Activated CD4-positive, CD25-positive, alpha-beta regulatory T cell treated with anti-CD3 and anti-CD28 coated beads, Interleukin-2, amount 50 U/mL, for 72 hours (primary cell): ENCODE results near the gene OPN3.

Experiments used
- DNase-seq: peaks from one replicate; pipeline ENCODE4 v3.0.0; 2021

Gene OPN3

DNA sequence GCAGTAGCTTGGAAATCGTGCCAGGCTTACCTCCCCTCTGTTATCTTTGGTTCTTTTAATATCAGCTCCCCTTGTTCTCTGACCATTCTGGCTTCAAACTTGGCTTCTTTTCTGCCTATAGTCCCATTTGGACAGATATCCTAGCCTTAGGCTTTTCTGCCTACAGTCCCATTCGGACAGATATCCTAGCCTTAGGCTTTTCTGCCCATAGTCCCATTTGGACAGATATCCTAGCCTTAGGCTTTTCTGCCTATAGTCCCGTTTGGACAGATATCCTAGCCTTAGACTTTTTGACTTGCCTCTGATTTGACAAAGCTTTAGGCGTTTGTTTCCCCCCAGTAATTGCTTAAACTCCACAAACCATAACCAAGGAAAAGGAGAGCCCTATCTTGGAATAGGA lies 25.6 kb downstream of the OPN3 start:
- no peak for DNase-seq

DNA sequence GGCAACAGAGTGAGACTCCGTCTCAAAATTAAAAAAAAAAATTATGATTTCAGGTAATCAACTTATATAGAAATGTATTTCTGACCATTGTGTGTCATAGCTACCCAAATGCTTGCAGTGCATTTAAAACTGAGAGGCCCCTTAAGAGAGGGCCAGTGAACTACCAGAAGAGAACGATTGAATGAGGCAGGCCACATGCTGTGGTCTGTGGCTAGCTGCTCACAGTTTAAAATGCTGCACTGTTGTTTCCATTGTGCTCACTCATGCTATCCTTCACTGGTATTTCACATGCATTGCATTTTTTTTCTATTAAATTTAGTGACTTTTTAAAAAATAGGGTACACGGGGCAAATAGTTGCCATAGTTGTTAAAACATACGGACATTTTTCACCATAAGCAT lies 26.0 kb downstream of the OPN3 start:
- DNase-seq, result no peak

DNA sequence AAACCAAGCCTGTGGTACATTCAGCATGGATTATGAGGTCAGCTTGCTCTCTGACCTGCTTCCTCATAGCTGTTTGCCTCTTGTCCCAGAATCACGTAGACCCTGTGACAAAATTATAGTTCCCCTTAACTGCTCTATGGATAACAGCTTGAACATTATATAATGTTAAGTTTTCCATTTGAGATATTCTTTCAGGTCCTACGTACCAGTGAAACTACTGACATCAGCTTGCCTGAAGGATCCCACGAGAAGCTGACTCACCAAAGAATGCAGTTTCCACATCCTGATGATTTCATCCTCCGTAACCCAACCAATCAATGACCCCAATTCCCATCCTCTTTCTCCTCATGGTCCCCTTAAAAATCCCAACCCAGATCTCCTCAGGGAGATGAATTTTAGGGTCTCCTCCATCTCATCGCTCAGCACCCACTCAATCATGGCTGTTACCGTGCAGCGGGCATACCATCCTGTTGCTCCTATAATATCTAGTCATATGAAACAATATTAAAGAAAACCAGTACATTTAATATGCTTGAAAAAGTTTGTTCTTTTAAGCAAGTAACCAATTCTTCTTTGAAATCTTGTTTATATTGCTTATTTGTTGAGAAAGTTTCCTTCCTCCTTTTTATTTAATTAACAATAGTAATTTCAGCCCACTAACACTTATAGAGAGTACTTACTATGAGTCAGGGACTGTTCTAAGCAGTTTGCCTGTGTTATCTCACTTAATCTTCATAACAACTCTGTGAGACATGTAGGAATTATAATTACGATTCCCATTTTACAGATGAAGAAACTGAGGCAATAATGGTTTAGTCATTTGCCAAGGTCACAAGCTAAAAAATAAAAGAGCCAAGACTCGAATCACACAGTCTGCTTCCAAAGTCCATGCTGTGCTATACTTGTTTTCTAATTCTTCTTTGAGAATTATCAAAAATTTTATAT lies 27.4 kb downstream of the OPN3 start:
- no peak for DNase-seq

GRCh38 chr1:241611736-241612135 lies 28.4 kb downstream of the OPN3 start:
- no peak for DNase-seq

DNA sequence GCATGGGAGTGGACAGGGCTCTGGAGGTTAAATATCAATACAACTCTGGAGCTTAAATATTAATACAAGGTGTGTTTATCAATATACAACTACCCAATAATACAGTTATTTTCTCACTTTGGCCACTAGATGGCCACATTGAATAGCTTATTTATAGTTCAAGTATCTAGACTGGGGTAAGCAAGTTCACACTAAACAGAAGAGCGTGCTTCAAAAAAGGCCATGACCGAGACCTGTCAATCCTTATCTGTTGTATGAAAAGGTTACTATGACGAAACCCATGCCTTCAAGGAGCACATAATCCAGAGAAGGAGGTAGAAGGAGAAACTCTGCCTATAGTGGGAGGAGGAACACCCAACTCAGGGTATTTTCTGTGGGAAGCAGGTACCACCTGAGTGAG lies 29.1 kb downstream of the OPN3 start:
- DNase-seq, result no peak

DNA sequence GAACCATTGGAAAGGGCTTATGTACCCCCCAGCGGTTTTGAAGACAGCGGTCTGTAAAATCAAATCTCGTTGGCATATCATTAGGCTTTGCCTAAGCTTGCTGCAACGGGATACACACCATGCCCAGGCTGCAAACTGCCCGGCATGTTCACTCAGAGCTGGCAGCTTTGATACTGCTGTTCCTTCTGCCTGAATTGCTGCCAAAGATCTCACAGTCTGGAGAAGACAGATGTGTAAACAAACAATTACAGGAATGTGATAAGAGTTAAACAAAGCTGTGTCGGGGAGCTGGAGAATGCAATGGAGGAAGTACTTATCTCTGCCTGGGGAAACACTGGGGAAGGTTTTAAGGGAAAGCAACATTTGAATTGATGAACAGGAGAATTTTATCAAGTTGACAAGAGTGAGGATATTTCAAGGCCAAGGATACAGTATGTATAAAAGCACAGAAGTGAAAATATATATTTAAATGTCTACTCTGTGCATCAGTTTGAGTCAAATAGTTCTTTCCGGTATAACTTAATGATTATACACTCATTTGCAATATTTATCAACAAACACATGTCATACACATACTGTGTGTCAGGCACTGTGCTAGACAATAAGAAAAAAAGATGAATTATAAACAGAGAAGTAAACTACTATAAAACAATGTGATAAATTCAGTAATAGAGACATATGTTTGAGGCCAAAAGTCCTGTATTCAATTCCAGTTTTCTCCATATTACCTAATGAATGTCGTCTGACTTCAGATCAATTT lies 29.9 kb downstream of the OPN3 start:
- no peak for DNase-seq

GRCh38 chr1:241608379-241609033 lies 31.7 kb downstream of the OPN3 start:
- DNase-seq, result no peak

DNA sequence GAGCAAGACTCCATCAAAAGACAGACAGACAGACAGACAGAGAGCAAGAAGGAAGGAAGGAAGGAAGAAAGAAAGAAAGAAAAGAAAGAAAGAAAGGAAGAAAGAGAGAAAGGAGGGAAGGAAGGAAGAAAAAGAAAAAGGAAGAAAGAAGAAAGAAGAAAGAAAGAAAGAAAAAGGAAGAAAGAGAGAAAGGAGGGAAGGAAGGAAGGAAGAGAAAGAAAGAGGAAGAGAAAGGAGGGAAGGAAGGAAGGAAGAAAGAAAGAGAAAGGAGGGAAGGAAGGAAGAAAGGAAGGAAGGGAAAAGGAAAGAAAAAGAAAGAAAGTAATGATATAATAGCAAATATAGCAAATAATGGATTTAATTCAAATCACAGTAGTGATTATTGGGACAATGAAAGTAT lies 32.7 kb downstream of the OPN3 start:
- no peak for DNase-seq

DNA sequence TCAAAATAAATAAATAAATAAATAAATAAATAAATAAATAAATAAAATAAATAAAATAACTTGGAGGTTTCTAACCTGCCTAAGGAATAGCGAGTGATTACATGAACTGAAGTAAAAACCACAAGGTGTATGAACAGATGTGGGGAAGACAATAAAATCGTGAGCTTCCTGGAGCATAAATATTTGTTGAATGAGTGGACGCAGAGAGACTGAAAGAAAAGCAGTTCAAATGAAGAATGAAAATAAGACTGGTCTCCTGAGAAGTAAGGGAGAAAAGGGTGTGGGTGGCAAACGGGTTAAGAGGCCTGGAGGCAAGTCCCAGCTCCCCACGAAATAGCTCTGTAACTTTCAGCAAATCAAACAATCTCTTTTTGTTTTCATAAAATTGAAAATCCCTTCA lies 33.6 kb downstream of the OPN3 start:
- DNase-seq, result no peak

DNA sequence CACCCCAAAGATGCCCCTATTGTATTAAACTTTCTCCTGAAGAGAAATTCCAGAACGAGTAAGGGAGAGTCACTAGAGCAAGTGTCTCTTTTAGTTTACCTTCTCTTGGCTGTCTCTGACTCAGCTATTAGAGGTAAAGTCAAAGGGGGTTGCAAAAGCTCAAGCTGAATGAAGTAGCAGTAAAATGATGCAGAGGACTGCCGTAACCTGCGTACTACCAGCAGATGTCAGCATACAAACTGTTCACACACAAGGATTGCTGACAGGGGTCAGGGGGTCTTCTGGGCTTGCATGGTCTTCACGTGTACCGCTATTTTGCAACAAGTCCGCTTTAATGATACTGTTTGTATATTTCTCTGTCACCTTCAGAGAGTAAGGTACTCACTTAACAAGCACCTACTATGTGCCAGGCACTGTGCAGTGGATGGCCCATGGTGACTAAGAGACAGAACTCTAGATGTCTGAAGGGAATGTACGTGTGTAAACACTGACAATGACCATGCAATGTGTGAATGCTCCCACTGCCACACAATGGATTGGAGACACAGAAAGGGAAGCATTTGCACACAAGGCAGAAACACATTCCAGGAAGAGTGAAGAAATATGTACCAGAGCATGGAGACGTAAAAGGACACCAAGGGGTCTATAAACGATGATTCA lies 34.9 kb downstream of the OPN3 start:
- DNase-seq, result no peak

DNA sequence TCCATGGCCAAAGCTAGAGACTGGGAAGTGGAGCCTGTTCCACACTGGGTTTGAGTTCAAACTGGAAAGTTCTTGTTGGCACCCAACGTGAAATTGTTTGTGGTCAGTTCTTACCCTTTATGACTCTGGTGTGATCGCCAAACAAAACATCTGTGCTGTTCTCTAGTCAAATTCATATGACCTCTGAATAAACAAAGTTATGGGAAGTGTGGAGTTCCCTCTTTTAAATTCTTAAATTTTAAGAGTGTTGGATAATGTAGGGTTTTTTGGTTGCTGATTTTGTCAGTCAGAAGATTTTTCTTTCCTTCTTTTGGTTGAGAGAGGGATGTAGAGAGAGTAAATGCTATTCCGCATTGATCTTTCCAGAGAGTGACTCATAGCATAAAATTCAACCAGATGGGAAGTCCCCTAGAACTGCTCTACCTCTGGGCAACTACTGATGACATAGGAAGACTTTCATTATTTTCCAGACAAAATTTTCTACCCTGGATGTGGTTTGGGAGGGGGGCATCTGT lies 36.4 kb downstream of the OPN3 start:
- DNase-seq, result no peak

DNA sequence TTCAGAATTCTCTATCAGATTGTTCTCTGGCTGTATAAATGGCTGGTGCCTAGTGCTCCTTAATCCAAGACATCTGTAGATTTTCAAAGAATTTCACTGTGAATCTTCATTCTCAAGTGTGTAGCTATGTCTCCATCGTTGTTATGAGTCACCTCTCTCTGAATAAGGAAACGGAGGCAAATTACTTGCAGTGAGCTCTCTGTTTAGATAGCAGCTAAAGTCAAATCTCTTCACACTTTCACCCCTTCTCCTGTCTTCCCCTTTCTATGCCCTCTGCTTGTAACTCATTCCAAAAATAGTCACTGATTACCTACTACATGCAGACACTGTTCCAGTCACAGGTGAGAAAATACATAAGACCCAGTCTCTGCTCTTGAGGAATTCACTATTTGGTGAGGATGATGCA lies 39.7 kb downstream of the OPN3 start:
- no peak for DNase-seq

- DNase-seq, result no peak
These were observed 41.9 kb downstream of the OPN3 start for GRCh38 chr1:241598249-241598648.

DNA sequence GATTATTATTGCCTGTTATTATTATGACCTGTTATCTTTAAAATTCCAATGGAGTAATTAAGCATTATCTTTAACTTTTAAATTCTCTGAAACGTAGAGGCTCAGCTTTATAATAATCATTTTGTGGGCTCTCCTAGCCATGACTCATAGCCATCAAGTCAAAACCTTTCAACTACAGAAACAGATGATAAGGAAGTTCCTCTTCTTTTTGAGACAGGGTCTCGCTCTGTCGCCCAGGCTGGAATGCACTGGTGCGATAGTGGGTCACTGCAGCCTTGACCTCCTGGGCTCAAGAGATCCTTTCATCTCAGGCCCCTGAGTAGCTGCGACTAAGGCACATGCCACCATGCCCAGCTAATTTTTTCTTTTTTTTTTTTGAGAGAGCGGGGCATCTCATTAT lies 43.5 kb downstream of the OPN3 start:
- no peak for DNase-seq

- DNase-seq, result no peak
These were observed 47.0 kb downstream of the OPN3 start for GRCh38 chr1:241593186-241593585.

- DNase-seq, result no peak
These were observed 47.8 kb downstream of the OPN3 start for GRCh38 chr1:241592273-241592958.

GRCh38 chr1:241591736-241592135 lies 48.4 kb downstream of the OPN3 start:
- no peak for DNase-seq

- no peak for DNase-seq
These were observed 48.9 kb downstream of the OPN3 start for GRCh38 chr1:241591317-241591716.

DNA sequence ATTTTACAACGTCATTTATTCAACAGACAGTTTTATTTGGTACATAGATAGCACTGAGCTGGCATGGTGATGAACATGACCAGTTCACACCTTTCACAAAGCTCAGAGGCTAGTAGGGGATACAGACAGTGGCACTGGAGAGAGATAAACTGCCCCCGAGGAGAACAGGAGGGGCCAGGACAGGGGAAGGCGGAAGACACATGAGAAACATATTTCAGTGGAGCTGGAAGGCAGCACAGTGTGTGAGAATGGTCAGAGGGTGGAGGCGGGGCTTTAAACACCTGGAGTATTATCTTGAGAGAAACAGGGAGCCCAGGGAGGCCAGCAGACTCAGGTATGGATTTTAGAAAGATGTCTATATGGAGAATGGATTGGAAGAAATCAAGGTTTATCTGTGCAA lies 49.5 kb downstream of the OPN3 start:
- no peak for DNase-seq

- DNase-seq, result no peak
These were observed 50.6 kb downstream of the OPN3 start for GRCh38 chr1:241589521-241589920.

GRCh38 chr1:241586905-241587512 lies 53.2 kb downstream of the OPN3 start:
- no peak for DNase-seq

- DNase-seq, result no peak
These were observed 57.2 kb downstream of the OPN3 start for GRCh38 chr1:241582921-241583321.
